HG02852 (cell line): Measurements from ENCODE around the gene ZNF426.
A peak's percentile ranks its signal among the peaks of the same experiment; 100 is the strongest.
"Not testable (repeated sequence)": the region's sequence is repeated elsewhere in the genome, so short reads cannot be mapped to it uniquely, and the experiment has no call there.

Experiments used
- ATAC-seq: cut with Tn5 transposase; IDR thresholded peaks from one replicate; pipeline ENCODE4 v1.9.1; 2021; ENCODE audit warnings: mild to moderate bottlenecking, moderate library complexity; ENCODE audit not compliant: unreplicated experiment

The ZNF426 gene

DNA sequence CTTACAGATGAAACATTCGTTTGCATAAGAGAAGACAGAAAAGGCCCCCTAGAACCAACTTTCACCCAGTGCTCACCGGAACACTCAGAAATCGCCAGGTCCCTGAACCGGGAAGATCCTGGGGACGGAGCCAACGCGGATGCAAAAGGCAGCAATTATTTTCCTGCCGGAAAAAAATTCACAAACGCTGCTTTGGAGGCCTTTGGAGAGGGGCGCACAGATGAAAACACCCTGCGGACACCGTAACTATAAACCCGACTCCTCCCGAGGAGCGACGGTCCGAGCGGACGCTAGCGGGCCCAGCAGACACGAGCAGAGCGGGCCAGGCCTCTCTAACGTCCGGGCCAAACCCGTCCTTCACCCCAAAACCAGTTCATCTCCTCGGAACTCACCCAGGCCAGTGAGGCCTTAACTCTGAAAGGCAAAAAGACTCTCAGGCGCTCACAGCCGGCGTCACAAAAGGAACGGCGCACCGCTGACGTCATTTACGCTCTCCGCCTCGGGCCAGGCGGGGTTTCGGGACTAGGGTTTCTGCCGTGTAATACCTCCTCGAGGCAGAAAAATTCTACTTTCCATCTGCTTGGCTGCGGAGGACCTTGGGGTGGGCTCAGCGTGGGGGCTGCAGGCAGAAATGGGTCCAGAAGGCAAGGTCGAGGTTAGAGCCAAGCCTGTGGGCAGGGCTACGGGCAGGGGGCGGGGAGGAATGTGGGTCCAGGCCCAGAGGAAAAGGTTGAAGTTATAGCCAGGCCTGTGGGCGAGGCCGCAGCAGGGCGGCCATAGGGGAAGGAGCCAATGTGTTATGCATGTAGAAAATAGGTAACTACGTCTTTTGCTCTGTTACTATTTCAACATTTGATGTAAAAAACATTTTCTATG is at the start of gene ZNF426:
ZNF426 (minus strand) TSS at position 463 of the 876 bp plus-strand sequence. CDS start 2,413 bp downstream, outside the sequence.
- ATAC-seq = peak; percentile 79

- ATAC-seq = no peak
Measured at GRCh38 chr19:9586764-9587163, 48.3 kb upstream of the ZNF426 start.

DNA sequence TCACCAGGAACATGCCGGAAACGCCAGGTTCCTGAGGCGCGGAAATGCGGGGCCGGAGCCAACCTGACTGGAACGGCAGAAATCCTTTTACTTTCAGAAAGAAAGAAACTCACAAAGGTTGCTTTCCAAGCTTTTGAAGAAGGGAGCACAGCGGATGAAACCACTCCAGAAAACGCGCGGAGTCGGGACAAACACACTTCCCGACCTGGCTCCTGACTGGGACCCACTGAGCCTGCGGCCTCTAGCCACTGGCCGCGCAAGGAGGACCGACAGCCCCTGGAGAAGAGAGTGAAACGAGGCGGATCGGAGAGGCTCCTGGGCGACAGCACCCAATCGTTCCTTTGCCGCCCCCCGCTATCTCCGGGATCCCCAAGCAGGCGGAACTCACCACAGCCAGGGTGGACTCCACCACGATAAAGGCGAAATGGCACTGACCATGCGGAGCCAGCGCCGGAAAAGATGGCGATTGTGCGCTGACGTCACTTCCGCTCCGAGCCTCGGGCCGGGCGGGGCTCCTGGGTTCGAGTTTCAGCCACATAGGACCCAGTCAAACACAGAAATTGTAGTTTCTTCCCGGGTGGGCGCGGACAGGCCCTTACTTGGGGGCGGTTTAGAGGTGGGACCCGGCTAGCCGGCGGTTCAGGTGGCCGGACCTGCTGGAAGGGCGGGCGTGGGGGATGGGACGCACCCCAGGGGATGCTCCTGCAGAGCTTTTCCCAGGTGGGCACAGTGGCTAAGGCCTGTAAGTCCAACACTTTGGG is 45.8 kb upstream of the ZNF426 start, which contains the start of gene ZNF121:
ZNF121 (minus strand) TSS at position 432 of the 761 bp plus-strand sequence. CDS start 16,407 bp downstream, outside the sequence.
- ATAC-seq = peak; percentile 89

GRCh38 chr19:9582081-9582725 is 43.8 kb upstream of the ZNF426 start:
- not testable (repeated sequence) for ATAC-seq

DNA sequence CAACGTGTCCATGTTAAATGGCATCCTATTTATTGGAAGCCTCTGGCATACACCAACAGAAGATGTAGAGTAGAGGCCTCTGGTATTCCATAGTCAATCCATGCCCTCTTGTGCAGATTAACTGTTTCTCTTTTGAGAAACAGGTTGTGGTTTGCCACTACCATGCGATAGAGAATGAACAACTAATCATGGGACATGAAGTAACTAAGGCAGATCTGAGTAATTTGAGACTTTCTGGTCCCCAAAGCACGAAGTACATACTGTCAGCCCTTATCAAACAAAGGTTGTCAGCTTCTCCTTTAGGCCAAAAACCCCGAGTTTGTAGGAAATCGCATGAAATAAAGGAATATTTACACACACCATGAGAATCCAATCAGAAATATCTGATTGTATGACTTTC is 42.3 kb upstream of the ZNF426 start:
- no peak for ATAC-seq

GRCh38 chr19:9570255-9570654 is 31.8 kb upstream of the ZNF426 start:
- ATAC-seq = no peak

GRCh38 chr19:9566729-9567128 is 28.3 kb upstream of the ZNF426 start:
- ATAC-seq = no peak

- ATAC-seq = no peak
Measured at GRCh38 chr19:9565900-9566705, 27.7 kb upstream of the ZNF426 start.

DNA sequence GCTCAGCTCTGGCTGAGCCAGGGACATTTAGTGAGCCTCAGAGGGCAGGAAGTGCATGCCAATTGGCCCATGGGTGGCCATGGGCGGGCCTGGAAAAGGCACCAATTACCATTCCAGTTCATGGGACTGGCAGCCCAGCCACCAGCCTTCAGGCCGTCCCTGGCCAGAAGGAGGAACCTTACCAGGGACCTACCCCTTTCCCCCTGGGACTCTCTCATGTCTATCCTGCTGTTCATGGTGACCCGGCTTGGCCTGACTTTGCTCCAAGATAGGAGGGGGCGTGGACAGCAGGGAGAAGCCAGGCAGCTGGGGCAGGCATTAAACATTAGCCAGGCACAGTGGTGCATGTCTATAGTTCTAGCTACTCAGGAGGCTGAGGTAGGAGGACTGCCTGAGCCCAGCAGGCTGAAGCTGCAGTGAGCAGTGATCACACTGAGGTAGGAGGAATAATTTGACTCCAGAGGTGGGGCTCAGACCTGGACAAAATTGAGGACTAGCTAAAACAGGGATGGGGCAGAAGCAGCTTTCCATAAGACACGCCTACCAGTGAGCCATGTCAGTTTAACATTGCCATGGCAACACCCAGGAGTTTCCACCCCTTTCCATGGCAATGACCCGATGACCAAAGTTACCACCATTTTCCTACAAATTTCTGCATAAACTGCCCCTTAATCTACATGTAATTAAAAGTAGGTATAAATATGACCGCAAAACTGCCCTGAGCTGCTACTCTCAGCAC is 14.3 kb upstream of the ZNF426 start:
- no peak for ATAC-seq

DNA sequence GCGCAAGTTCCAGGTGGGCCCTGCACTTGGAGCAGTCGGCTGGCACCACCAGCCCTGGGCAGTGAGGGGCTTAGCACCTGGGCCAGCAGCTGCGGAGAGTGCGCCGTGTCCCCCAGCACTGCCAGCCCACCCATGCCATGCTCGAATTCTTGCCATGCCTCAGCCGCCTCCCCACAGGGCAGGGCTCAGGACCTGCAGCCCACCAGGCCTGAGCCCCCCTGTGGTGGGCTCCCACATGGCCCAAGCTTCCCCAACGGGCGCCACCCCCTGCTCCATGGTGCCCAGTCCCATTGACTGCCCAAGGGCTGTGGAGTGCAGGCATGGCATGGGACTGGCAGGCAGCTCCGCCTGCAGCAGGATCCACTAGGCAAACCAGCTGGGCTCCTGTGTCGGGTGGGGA is 9.4 kb upstream of the ZNF426 start:
- no peak for ATAC-seq

GRCh38 chr19:9541281-9541680 is 2.8 kb upstream of the ZNF426 start:
- ATAC-seq = not testable (repeated sequence)

- not testable (repeated sequence) for ATAC-seq
Measured at GRCh38 chr19:9539921-9540320, 1.5 kb upstream of the ZNF426 start.

- not testable (repeated sequence) for ATAC-seq
Measured at GRCh38 chr19:9539201-9539600, 756 bp upstream of the ZNF426 start.

DNA sequence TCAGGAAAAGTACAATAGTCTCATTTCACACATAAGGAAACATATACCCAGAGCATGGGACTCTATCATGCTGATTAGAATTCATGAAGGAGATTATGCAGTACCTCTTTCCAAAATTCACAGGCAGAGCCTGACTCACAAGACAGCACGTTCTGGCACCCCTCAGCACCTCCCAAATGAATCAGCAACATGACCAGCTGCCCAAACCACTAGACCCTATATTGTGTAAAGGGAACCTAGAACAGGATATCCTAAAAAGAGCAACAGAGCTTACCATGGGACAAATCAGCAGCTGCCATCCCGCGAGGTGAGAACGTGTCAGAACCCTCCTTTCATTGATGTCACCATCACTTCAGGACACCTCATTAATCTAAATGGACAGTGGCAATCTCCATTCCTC is 2.5 kb downstream of the ZNF426 start:
- no peak for ATAC-seq

DNA sequence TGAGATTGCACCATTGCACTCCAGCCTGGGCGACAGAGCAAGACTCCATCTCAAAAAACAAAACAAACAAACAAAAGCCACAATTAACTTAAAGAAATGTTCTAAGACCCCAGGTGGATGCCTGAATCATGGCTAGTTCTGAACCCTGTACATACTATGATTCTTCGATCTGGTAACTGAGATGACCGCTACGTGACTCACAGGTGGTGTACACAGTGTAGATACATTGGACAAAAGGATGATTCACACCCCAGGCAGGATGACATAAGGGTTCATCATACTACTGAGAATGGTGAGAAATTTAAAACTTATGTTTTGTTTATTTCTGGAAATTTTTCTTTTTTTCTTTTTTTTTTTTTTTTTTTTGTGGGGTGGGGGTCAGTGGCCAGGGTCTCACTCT is 6.5 kb downstream of the ZNF426 start:
- no peak for ATAC-seq

DNA sequence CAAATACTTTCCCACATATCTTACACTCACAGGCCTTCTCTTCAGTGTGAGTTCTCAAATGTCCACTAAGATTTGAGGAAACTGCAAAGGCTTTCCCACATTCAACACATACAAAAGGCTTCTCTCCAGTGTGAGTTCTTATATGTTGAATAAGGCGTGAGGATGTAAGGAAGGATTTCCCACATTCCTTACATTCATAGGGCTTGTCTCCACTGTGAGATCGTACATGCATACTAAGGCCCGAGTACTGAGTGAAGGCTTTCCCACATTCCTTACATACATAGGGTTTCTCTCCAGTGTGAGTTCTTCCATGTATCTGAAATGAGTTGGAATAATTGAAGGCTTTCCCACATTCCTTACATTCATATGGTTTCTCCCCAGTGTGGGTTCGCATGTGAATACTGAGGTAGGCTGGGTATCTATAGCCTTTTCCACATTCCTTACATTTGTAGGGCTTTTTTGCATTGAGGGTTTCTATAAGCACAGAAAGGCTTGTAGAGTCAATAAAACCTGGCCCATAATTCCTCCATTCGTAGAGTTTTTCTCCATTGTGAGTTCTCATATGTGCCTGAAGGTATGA is 9.6 kb downstream of the ZNF426 start:
- ATAC-seq = no peak

GRCh38 chr19:9523885-9524474 is 14.5 kb downstream of the ZNF426 start:
- ATAC-seq = no peak

- ATAC-seq = no peak
Measured at GRCh38 chr19:9507285-9507684, 31.2 kb downstream of the ZNF426 start.

DNA sequence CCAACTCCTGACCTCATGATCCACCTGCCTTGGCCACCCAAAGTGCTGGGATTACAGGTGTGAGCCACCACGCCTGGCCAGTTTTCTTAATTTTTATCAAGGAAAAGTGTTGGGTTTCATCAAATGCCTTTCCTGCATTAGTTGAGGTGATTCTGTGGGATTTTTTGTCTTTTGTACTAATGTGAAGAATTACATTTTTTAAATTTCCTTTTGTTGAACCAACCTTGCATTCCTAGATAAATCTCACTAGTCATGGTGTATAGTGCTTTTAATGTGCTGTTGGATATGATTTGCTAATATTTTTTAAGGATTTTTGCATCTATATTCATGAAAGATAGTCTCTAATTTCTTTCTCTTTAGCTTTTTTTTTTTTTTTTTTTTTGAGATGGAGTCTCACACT is 37.6 kb downstream of the ZNF426 start:
- no peak for ATAC-seq
